Right renal cortex interstitium (tissue), 3 donors: ENCODE measurements around the gene UBXN4. TPM values are rescaled to one million over a fixed set of nuclear protein-coding genes. Genes with fewer than 3 reads are reported as not detected.

ENCODE experiments used
- polyA plus RNA-seq, 3 donors: library from polyadenylated mRNA; unstranded; fragments of 120-200 nt; gene quantifications; one replicate each; pipeline ENCODE4 v1.2.1, GENCODE V29; 2013; ENCODE audit not compliant: insufficient read length in 3 of 3

Gene UBXN4
- polyA plus RNA-seq, 3 donors = 149 to 168 (median 153) TPM

Other genes starting within 250 kb of the UBXN4 start
- gene ZRANB3, start 210.6 kb upstream of the UBXN4 start, polyA plus RNA-seq = 1 to 10 TPM; 8.5 to 9.3 (median 8.9) TPM
- 10 to 100 TPM; 32.3 to 36.0 (median 33.9) TPM for gene R3HDM1, start 210.4 kb upstream of the UBXN4 start, polyA plus RNA-seq
- under 1 TPM in 1 of 3 donors, not detected in 2; 0.03 TPM for gene LCT, start 95.3 kb downstream of the UBXN4 start, polyA plus RNA-seq
- gene MCM6, start 134.6 kb downstream of the UBXN4 start, polyA plus RNA-seq = 10 to 100 TPM; 70.4 to 76.7 (median 75.8) TPM
- gene DARS1, start 243.8 kb downstream of the UBXN4 start, polyA plus RNA-seq = 100 to 1,000 TPM; 152 to 170 (median 156) TPM